Amygdala (tissue), 56 donors: ENCODE measurements around the gene C10orf90.

ENCODE experiments used
- DNase-seq, 56 donors: peaks; one replicate each; lab custom pipeline; 2025; lab: John Stamatoyannopoulos, UW

The C10orf90 gene

GRCh38 chr10:126670056-126670894 lies at the start of gene C10orf90:
Gene C10orf90, minus strand, starts transcription at chr10:126670693. Its CDS starts 213 bp downstream, at chr10:126670480.
- peak in 10 of 56 donors; percentile 14 to 59 (median 26) for DNase-seq

GRCh38 chr10:126716366-126716765 lies 45.9 kb upstream of the C10orf90 start:
- no peak for DNase-seq

- no peak for DNase-seq
These were observed 43.1 kb upstream of the C10orf90 start for GRCh38 chr10:126713594-126713993.

- DNase-seq, result no peak
These were observed 42.2 kb upstream of the C10orf90 start for GRCh38 chr10:126712681-126713080.

GRCh38 chr10:126705951-126706565 lies 35.6 kb upstream of the C10orf90 start:
- DNase-seq, result no peak

- DNase-seq, result no peak
These were observed 34.6 kb upstream of the C10orf90 start for GRCh38 chr10:126705131-126705530.

GRCh38 chr10:126704649-126705048 lies 34.2 kb upstream of the C10orf90 start:
- peak in 1 of 56 donors; percentile 11 for DNase-seq

- DNase-seq, result no peak
These were observed 31.7 kb upstream of the C10orf90 start for GRCh38 chr10:126702181-126702580.

- DNase-seq, result no peak
These were observed 31.0 kb upstream of the C10orf90 start for GRCh38 chr10:126701526-126701925.

GRCh38 chr10:126696684-126697083 lies 26.2 kb upstream of the C10orf90 start:
- no peak for DNase-seq

- DNase-seq, result no peak
These were observed 21.0 kb upstream of the C10orf90 start for GRCh38 chr10:126691456-126691855.

GRCh38 chr10:126690534-126690933 lies 20.0 kb upstream of the C10orf90 start:
- DNase-seq, result no peak

- DNase-seq, result no peak
These were observed 19.0 kb upstream of the C10orf90 start for GRCh38 chr10:126689461-126689994.

- peak in 4 of 56 donors; percentile 21 to 42 (median 28) for DNase-seq
These were observed 16.7 kb upstream of the C10orf90 start for GRCh38 chr10:126687121-126687606.

- no peak for DNase-seq
These were observed 16.2 kb upstream of the C10orf90 start for GRCh38 chr10:126686719-126687118.

GRCh38 chr10:126686268-126686667 lies 15.8 kb upstream of the C10orf90 start:
- DNase-seq, result no peak

GRCh38 chr10:126685756-126686155 lies 15.3 kb upstream of the C10orf90 start:
- DNase-seq, result no peak

GRCh38 chr10:126684171-126684745 lies 13.8 kb upstream of the C10orf90 start:
- no peak for DNase-seq

GRCh38 chr10:126683466-126683865 lies 13.0 kb upstream of the C10orf90 start:
- no peak for DNase-seq

GRCh38 chr10:126675656-126676438 lies 5.4 kb upstream of the C10orf90 start:
- no peak for DNase-seq
